NT2/D1 (cell line): ENCODE data around the gene GLIS1.

Experiments used
- SUZ12 ChIP-seq: IDR thresholded peaks from 2 replicates; pipeline ENCODE4 v1.6.1; 2011; ENCODE audit not compliant: insufficient read length, insufficient read depth; ENCODE audit errors: extremely low read depth
- YY1 ChIP-seq: IDR thresholded peaks from 2 replicates; pipeline ENCODE4 v1.6.1; 2011; ENCODE audit not compliant: insufficient read length, insufficient read depth
- ZNF274 ChIP-seq: IDR thresholded peaks from 2 replicates; pipeline ENCODE4 v1.6.1; 2011; ENCODE audit warnings: mild to moderate bottlenecking, low read depth, low read length

DNA sequence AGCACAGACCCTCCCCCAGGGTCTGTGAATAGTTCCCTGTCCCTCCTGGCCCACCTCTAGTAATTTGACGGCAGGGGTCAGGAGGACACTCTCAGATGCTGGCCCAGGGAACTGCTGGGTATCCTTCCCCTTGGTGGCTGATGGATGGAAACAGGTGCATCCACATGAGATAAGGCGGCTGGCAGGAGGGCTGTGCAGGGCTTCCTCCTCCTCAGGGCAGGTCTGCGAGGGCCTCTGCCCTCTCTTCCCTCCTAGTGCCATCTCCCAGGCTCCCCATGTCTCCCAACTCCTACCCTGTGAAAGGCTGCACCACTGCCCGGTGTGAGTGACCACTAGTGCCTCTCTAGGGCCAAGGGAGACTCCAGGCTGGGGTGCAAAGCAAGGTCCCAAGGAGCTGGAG lies 123.9 kb downstream of the GLIS1 start:
- TF ChIP-seq YY1 (no peak), SUZ12 (no peak), ZNF274 (no peak)
